GM12878 (cell line): ENCODE results near the gene FILIP1L. TPM values are rescaled to one million over a fixed set of nuclear protein-coding genes. Genes with fewer than 3 reads are reported as not detected.

Experiments
- ATAC-seq: fragments of 200-7000 bp; cut with Tn5 transposase; 3 replicates; pipeline ENCODE4 v1.9.1; 2020; ENCODE audit warnings: mild to moderate bottlenecking, moderate library complexity
- BruUV-seq: library from RNA; stranded (reverse); fragments of 400-500 nt; replicated peaks from 2 replicates; lab custom pipeline; 2021; lab: Mats Ljungman, UMichigan
- CTCF ChIA-PET: fragments of 300-600 bp; sonication (Branson Sonifier 250); formaldehyde crosslinking; extraction: SDS; loops from one replicate; lab custom pipeline; 2021; ENCODE audit warnings: inconsistent platforms; lab: Yijun Ruan, JAX
- POLR2A ChIA-PET: fragments of 350-600 bp; formaldehyde crosslinking; extraction: SDS; loops from one replicate; lab custom pipeline; 2021; ENCODE audit warnings: inconsistent platforms; lab: Charles Lee
- RAD21 ChIA-PET: fragments of 300-600 bp; sonication (Branson Sonifier 250); formaldehyde crosslinking; loops from one replicate; lab custom pipeline; 2023; ENCODE audit warnings: antibody characterized with exemption; ENCODE audit not compliant: unreplicated experiment; lab: Charles Lee
- SMC1A ChIA-PET: fragments of 300-600 bp; sonication (Branson Sonifier 250); formaldehyde crosslinking; loops from one replicate; lab custom pipeline; 2023; ENCODE audit not compliant: unreplicated experiment, uncharacterized antibody; lab: Charles Lee
- DNase-seq: peaks from one replicate; pipeline ENCODE4 v3.0.0-alpha.2; 2011; ENCODE audit warnings: low read depth, low spot score
- FAIRE-seq: peaks from 3 replicates; lab custom pipeline; 2011; peaks lifted over from hg19 to GRCh38; lab: Jason Lieb, UNC
- H2AFZ ChIP-seq: 2 replicates; pipeline ENCODE4 v1.6.0; 2011; ENCODE audit warnings: low read depth, low read length, control low read depth; ENCODE audit not compliant: control insufficient read depth
- H3K27ac ChIP-seq: 2 replicates; pipeline ENCODE4 v1.5.1; 2011; ENCODE audit warnings: control low read depth; ENCODE audit not compliant: control insufficient read depth, insufficient read depth
- H3K27me3 ChIP-seq, 2 experiments: replicated peaks in 1 of 2; 2 replicates each; pipeline versions ENCODE4 v1.6.0 to v1.6.1; 2011; ENCODE audit warnings: low read length in 1 of 2; ENCODE audit not compliant: control insufficient read depth in 2 of 2, insufficient read depth in 2 of 2
- H3K36me3 ChIP-seq, 2 experiments: 2 replicates each; pipeline ENCODE4 v1.5.1; 2011; ENCODE audit warnings: low read length in 1 of 2; ENCODE audit not compliant: control insufficient read depth in 2 of 2, insufficient read depth in 2 of 2
- H3K4me1 ChIP-seq: 2 replicates; pipeline ENCODE4 v1.6.1; 2011; ENCODE audit warnings: mild to moderate bottlenecking, low read length, moderate library complexity, mixed read lengths; ENCODE audit not compliant: control insufficient read depth, insufficient read depth
- H3K4me2 ChIP-seq: 2 replicates; pipeline ENCODE4 v1.6.0; 2011; ENCODE audit warnings: control low read depth; ENCODE audit not compliant: control insufficient read depth, insufficient read depth
- H3K4me3 ChIP-seq: fragments of 200-600 bp; sonication (generic); 2 replicates; pipeline ENCODE4 v1.5.1; 2016
- H3K79me2 ChIP-seq: 2 replicates; pipeline ENCODE4 v1.6.0; 2011; ENCODE audit warnings: low read length; ENCODE audit not compliant: control insufficient read depth, insufficient read depth
- H3K9ac ChIP-seq: 2 replicates; pipeline ENCODE4 v1.8.0; 2011; ENCODE audit warnings: low read length, control low read depth, mixed read lengths; ENCODE audit not compliant: control insufficient read depth, insufficient read depth
- H3K9me3 ChIP-seq: replicated peaks from 3 replicates; pipeline ENCODE4 v1.5.1; 2011; ENCODE audit warnings: mild to moderate bottlenecking, low read length; ENCODE audit not compliant: control insufficient read depth, insufficient read depth
- H4K20me1 ChIP-seq: 2 replicates; pipeline ENCODE4 v1.6.0; 2011; ENCODE audit not compliant: control insufficient read depth, insufficient read depth
- CBX3 ChIP-seq: fragments of 200-600 bp; sonication (generic); IDR thresholded peaks from 2 replicates; pipeline ENCODE4 v1.6.1; 2016; ENCODE audit warnings: low read depth, borderline replicate concordance
- GABPA ChIP-seq: IDR thresholded peaks from 2 replicates; pipeline ENCODE4 v1.6.1; 2014; ENCODE audit warnings: antibody characterized with exemption, low read depth, mild to moderate bottlenecking, inconsistent platforms
- HDAC2 ChIP-seq: fragments of 200-600 bp; sonication (generic); IDR thresholded peaks from 2 replicates; pipeline ENCODE4 v1.6.1; 2017
- POLR2AphosphoS2 ChIP-seq: IDR thresholded peaks from 2 replicates; pipeline ENCODE4 v1.6.1; 2011; ENCODE audit warnings: low read depth, mild to moderate bottlenecking, low read length, improper control_type of control experiment, moderate library complexity
- RB1 ChIP-seq: fragments of 450-650 bp; formaldehyde crosslinking; IDR thresholded peaks from 2 replicates; pipeline ENCODE4 v1.6.1; 2017; ENCODE audit warnings: mild to moderate bottlenecking, borderline replicate concordance
- RFX5 ChIP-seq: IDR thresholded peaks from 2 replicates; pipeline ENCODE4 v1.6.1; 2011; ENCODE audit warnings: low read depth, low read length, improper control_type of control experiment
- SP1 ChIP-seq: IDR thresholded peaks from one replicate; pipeline ENCODE4 v1.6.1; 2011; ENCODE audit warnings: low read depth, low read length
- STAT1 ChIP-seq: fragments of 450-650 bp; conservative IDR thresholded peaks from 2 replicates; pipeline ENCODE4 v1.6.1; 2014; ENCODE audit warnings: antibody characterized with exemption, mild to moderate bottlenecking
- ZNF24 ChIP-seq: fragments of 450-650 bp; IDR thresholded peaks from 2 replicates; pipeline ENCODE4 v1.6.1; 2017; ENCODE audit warnings: antibody characterized with exemption, mild to moderate bottlenecking
- WGBS: methylation state at CpG from one replicate; pipeline ENCODE4 v1.1.6; 2016; ENCODE audit warnings: low lambda C conversion rate; ENCODE audit not compliant: insufficient replicate concordance, insufficient coverage; ENCODE audit errors: missing lambda C conversion rate; 5-methylcytosine and 5-hydroxymethylcytosine counted together
- in situ Hi-C: fragments of 300-500 bp; cut with MboI; formaldehyde crosslinking; loops from 9 replicates; pipeline ENCODE4 v1.14.3; 2018; ENCODE audit warnings: mixed read lengths
- intact Hi-C: fragments of 100-400 bp; cut with micrococcal nuclease; formaldehyde crosslinking; loops from one replicate; pipeline ENCODE4 v1.14.2; 2022; ENCODE audit not compliant: unreplicated experiment
- polyA plus RNA-seq, 11 experiments: library from polyadenylated mRNA; depleted of rRNA in 4 of 11; unstranded in 6 of 11; stranded (reverse) in 5 of 11; fragments of >200 nt; fragmentation: Nextera tagmentation in 4 of 11; fragmentation: Illumina TruSeq in 1 of 11; extraction: Ambion mirVana in 4 of 11; extraction: Trizol in 1 of 11; gene quantifications; 1 replicate in 1 of 11; 2 replicates in 10 of 11; pipeline versions ENCODE4 v1.2.1 to v1.2.3, GENCODE V29; 2011 to 2016; ENCODE audit warnings: inconsistent platforms in 2 of 11, missing spikeins in 2 of 11, low read depth in 1 of 11
- total RNA-seq, 4 experiments: library from RNA; depleted of rRNA in 3 of 4; stranded (reverse); fragments of >200 nt in 3 of 4; fragmentation: Illumina TruSeq in 1 of 4; extraction: Trizol in 1 of 4; gene quantifications; 2 replicates each; pipeline versions ENCODE4 v1.2.1 to v1.2.3, GENCODE V29; 2013 to 2021
- TF ChIP-seq, protein P1 (sequence below): fragments of 450-650 bp; IDR thresholded peaks from 2 replicates; pipeline ENCODE4 v1.6.1; 2017; ENCODE audit warnings: borderline replicate concordance
- TF ChIP-seq, protein P2 (sequence below): IDR thresholded peaks from 2 replicates; pipeline ENCODE4 v1.6.1; 2012; ENCODE audit warnings: mild to moderate bottlenecking, low read depth, low read length
- TF ChIP-seq, protein P3 (sequence below): fragments of 450-650 bp; IDR thresholded peaks from 2 replicates; pipeline ENCODE4 v1.6.1; 2017; ENCODE audit warnings: antibody characterized with exemption, mild to moderate bottlenecking, moderate library complexity

Gene FILIP1L
- total and polyA plus RNA-seq, 10 of the 15 experiments (the other 5 are each of a cell fraction or from before 2014, with no cell fraction given): 0.24 to 6.1 (median 3.5) TPM

DNA sequence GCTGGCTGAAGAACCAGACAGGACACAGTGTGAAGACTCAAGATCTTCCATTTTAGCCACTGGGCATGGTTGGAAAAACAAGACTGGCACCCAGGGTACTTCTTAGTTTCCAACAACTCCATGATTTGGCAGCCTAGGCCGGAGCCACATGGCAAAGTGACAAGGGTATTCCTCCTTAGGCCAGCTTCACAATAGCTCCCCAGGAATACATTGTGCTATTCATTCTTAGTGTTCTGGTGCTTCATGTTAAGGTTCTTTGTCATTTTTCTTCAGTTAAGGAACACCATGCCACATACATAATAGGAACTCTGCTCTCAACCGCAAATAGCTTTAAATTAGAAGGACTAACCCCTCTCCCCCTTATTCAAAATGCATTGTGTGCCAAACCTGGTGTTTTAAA lies 8.0 kb upstream of the FILIP1L start:
- H3K79me2 ChIP-seq: no peaks in the 10 kb centered on the region
- no peaks in the 10 kb centered on the region for H3K4me1 ChIP-seq
- DNase-seq: no peak
- TF ChIP-seq GABPA: no peak
- TF ChIP-seq, protein P1, sequence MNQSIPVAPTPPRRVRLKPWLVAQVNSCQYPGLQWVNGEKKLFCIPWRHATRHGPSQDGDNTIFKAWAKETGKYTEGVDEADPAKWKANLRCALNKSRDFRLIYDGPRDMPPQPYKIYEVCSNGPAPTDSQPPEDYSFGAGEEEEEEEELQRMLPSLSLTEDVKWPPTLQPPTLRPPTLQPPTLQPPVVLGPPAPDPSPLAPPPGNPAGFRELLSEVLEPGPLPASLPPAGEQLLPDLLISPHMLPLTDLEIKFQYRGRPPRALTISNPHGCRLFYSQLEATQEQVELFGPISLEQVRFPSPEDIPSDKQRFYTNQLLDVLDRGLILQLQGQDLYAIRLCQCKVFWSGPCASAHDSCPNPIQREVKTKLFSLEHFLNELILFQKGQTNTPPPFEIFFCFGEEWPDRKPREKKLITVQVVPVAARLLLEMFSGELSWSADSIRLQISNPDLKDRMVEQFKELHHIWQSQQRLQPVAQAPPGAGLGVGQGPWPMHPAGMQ: no peak
- TF ChIP-seq, protein P2, sequence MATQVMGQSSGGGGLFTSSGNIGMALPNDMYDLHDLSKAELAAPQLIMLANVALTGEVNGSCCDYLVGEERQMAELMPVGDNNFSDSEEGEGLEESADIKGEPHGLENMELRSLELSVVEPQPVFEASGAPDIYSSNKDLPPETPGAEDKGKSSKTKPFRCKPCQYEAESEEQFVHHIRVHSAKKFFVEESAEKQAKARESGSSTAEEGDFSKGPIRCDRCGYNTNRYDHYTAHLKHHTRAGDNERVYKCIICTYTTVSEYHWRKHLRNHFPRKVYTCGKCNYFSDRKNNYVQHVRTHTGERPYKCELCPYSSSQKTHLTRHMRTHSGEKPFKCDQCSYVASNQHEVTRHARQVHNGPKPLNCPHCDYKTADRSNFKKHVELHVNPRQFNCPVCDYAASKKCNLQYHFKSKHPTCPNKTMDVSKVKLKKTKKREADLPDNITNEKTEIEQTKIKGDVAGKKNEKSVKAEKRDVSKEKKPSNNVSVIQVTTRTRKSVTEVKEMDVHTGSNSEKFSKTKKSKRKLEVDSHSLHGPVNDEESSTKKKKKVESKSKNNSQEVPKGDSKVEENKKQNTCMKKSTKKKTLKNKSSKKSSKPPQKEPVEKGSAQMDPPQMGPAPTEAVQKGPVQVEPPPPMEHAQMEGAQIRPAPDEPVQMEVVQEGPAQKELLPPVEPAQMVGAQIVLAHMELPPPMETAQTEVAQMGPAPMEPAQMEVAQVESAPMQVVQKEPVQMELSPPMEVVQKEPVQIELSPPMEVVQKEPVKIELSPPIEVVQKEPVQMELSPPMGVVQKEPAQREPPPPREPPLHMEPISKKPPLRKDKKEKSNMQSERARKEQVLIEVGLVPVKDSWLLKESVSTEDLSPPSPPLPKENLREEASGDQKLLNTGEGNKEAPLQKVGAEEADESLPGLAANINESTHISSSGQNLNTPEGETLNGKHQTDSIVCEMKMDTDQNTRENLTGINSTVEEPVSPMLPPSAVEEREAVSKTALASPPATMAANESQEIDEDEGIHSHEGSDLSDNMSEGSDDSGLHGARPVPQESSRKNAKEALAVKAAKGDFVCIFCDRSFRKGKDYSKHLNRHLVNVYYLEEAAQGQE: no peak
- no peak for TF ChIP-seq RB1
- TF ChIP-seq STAT1: no peak
- no peak for TF ChIP-seq SP1
- no peak for TF ChIP-seq POLR2AphosphoS2
- no peak for TF ChIP-seq RFX5
- TF ChIP-seq CBX3: no peak
- TF ChIP-seq ZNF24: no peak
- TF ChIP-seq, protein P3, sequence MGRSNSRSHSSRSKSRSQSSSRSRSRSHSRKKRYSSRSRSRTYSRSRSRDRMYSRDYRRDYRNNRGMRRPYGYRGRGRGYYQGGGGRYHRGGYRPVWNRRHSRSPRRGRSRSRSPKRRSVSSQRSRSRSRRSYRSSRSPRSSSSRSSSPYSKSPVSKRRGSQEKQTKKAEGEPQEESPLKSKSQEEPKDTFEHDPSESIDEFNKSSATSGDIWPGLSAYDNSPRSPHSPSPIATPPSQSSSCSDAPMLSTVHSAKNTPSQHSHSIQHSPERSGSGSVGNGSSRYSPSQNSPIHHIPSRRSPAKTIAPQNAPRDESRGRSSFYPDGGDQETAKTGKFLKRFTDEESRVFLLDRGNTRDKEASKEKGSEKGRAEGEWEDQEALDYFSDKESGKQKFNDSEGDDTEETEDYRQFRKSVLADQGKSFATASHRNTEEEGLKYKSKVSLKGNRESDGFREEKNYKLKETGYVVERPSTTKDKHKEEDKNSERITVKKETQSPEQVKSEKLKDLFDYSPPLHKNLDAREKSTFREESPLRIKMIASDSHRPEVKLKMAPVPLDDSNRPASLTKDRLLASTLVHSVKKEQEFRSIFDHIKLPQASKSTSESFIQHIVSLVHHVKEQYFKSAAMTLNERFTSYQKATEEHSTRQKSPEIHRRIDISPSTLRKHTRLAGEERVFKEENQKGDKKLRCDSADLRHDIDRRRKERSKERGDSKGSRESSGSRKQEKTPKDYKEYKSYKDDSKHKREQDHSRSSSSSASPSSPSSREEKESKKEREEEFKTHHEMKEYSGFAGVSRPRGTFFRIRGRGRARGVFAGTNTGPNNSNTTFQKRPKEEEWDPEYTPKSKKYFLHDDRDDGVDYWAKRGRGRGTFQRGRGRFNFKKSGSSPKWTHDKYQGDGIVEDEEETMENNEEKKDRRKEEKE: no peak
- TF ChIP-seq HDAC2: no peak
- H3K4me2 ChIP-seq: no peak overlapping the region
- ChIA-PET POLR2A (no interaction called here), SMC1A (interaction anchor here (0.7 kb wide), 1 partner anchor 14 kb away, joined by 4 read pairs; no protein-coding TSS in a partner anchor), RAD21 (no interaction called here), CTCF (no interaction called here)
- H3K36me3 ChIP-seq: no peaks in the 10 kb centered on the region
- WGBS: 98% methylated on average over 2 of the region's 2 CpGs
- no peak overlapping the region for H3K27ac ChIP-seq
- no peaks in the 10 kb centered on the region for H3K27me3 ChIP-seq
- H4K20me1 ChIP-seq: no peaks in the 10 kb centered on the region
- H2AFZ ChIP-seq: no peak overlapping the region
- H3K4me3 ChIP-seq: no peak overlapping the region
- BruUV-seq: no TSS peak
- in situ Hi-C loops (no loop called here), intact Hi-C loops (no loop called here)
- no peak overlapping the region for H3K9ac ChIP-seq
- FAIRE-seq: no peak
- H3K9me3 ChIP-seq: no peaks in the 10 kb centered on the region
- ATAC-seq: no peak
